ACC112 (cell line): ENCODE results near the gene SOX12.

Source experiments
- H2AFZ ChIP-seq: fragments of 200-600 bp; sonication (generic); one replicate; pipeline ENCODE4 v1.6.0; 2017; ENCODE audit warnings: antibody characterized with exemption, low read length; ENCODE audit not compliant: unreplicated experiment
- H3K27ac ChIP-seq: fragments of 200-600 bp; sonication (generic); 2 replicates; pipeline ENCODE4 v1.5.1; 2014; ENCODE audit warnings: low read depth, mild to moderate bottlenecking, antibody characterized with exemption, low read length, moderate library complexity
- H3K27me3 ChIP-seq: fragments of 200-600 bp; sonication (generic); 2 replicates; pipeline ENCODE4 v1.6.1; 2014; ENCODE audit warnings: mild to moderate bottlenecking, antibody characterized with exemption, low read length, moderate library complexity, mixed read lengths; ENCODE audit not compliant: insufficient read depth
- H3K36me3 ChIP-seq: fragments of 200-600 bp; sonication (generic); 2 replicates; pipeline ENCODE4 v1.6.1; 2016; ENCODE audit warnings: mild to moderate bottlenecking, antibody characterized with exemption, low read length, moderate library complexity, mixed read lengths; ENCODE audit not compliant: insufficient read depth
- H3K4me1 ChIP-seq: fragments of 200-600 bp; sonication (generic); one replicate; pipeline ENCODE4 v1.6.1; 2016; ENCODE audit warnings: low read length, mixed read lengths; ENCODE audit not compliant: insufficient read depth, unreplicated experiment, control insufficient read depth
- H3K4me3 ChIP-seq: fragments of 200-600 bp; sonication (generic); 2 replicates; pipeline ENCODE4 v1.5.1; 2014; ENCODE audit warnings: mild to moderate bottlenecking, low read depth, low read length
- H3K79me2 ChIP-seq: fragments of 200-600 bp; sonication (generic); one replicate; pipeline ENCODE4 v1.6.0; 2016; ENCODE audit warnings: low read length; ENCODE audit not compliant: control insufficient read depth, unreplicated experiment, insufficient read depth

Gene SOX12

DNA sequence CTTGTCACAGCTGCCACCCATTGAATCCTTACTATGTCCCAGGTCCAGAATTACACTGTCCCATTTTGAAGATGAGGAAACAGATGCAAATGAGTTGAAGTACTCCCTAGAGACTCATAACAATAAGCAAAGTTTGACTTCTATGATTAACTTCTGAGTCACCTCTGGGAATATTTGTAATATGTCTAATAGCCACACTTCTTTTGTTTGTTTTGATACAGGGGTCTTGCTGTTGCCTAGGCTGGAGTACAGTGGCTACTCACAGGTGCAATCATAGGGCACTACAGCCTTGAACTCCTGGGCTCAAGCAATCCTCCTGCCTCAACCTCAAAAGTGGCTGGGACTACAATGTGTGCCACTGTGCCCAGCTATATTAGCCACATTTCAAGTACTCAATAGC, 11.4 kb upstream of the SOX12 start:
- Histone ChIP-seq H3K27me3 (no peaks in the 10 kb centered on the region), H3K27ac (no peak overlapping the region; the same call in 1 of the 2 replicates), H2AFZ (no peak overlapping the region), H3K4me1 (peaks cover 19% of the 10 kb centered on the region), H3K79me2 (no peaks in the 10 kb centered on the region), H3K36me3 (no peaks in the 10 kb centered on the region), H3K4me3 (no peak overlapping the region)

DNA sequence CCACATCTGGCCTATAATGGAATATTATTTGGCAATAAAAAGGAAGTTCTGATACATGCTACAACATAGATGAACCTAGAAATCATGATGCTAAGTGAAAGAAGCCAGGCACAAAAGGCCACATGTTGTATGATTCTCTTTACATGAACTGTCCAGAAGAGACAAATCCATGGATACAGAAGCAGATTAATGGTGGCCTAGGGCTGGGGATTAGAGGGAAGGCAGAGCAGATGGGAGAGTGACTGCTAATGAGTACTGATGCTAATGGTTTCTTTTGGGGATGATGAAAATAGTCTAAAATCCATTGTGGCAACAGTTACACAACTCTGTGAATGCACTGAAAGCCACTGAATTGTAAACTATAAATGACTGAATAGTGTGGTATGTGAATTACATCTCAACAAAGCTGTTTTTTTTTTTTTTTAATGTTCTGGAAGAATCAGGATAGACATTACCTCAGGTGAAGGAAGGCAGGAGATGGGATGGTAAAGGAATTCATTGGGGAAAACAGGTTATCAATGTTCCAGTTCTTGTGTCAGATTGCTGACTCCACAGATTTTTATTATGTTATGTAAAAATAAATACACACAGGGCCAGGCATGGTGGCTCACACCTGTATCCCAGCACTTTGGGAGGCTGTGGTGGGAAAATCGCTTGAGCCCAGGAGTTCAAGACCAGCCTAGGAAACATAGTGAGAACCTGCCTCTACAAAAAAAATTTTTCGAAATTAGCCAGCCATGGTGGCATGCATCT, 8.9 kb upstream of the SOX12 start:
- no peak overlapping the region for H3K4me3 ChIP-seq
- no peaks in the 10 kb centered on the region for H3K79me2 ChIP-seq
- no peak overlapping the region for H3K27ac ChIP-seq
- no peak overlapping the region for H2AFZ ChIP-seq
- no peaks in the 10 kb centered on the region for H3K27me3 ChIP-seq
- no peaks in the 10 kb centered on the region for H3K36me3 ChIP-seq
- peaks cover 11% of the 10 kb centered on the region for H3K4me1 ChIP-seq

DNA sequence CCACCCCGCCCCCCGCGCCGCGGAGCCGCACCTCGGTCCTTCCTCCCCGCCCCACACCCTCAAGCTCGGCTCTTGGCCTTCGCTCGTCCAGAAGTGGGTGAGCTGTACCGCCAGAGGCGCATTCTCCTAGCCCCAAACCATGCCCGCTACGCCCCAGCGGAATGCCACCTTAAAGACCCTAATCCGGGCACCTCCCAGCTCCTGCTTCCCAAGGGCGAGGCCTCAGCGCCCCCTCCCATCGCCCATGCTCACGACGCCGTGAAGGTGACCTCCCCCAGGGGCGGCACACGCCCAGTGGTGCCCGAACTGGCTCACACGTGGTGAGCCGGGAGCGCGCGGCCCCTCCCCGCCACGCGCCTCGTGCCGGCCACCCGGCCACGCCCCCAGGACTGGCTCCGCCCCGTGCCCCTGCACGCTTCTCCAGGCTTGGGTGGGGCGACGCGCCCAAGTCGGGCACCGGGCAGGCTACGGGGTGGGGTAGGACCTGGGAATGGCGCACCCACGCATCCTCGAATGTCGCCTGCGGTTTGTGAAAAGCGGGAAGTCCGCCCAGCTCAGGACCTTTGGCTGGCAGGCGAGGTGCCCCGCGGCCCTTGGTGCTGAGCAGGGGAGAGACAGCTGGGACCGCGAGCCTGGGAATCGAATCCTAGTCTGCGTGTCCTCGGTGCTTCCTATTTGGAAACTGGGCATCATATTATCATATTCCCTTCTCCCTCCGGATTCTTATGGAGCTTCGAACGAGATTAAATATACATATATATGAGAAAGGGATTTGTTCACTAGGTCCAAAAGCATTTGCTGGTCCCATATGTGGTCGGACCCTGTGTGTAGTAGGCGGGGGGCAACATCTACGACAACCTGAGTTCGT, 941 bp upstream of the SOX12 start:
- Histone ChIP-seq H3K4me1 (peaks cover 18% of the 10 kb centered on the region), H3K27ac (peak overlapping the region; percentile 78), H3K36me3 (no peaks in the 10 kb centered on the region), H3K79me2 (peaks cover 15% of the 10 kb centered on the region), H3K27me3 (no peaks in the 10 kb centered on the region), H2AFZ (peak overlapping the region; percentile 48), H3K4me3 (peak overlapping the region; percentile 88)

DNA sequence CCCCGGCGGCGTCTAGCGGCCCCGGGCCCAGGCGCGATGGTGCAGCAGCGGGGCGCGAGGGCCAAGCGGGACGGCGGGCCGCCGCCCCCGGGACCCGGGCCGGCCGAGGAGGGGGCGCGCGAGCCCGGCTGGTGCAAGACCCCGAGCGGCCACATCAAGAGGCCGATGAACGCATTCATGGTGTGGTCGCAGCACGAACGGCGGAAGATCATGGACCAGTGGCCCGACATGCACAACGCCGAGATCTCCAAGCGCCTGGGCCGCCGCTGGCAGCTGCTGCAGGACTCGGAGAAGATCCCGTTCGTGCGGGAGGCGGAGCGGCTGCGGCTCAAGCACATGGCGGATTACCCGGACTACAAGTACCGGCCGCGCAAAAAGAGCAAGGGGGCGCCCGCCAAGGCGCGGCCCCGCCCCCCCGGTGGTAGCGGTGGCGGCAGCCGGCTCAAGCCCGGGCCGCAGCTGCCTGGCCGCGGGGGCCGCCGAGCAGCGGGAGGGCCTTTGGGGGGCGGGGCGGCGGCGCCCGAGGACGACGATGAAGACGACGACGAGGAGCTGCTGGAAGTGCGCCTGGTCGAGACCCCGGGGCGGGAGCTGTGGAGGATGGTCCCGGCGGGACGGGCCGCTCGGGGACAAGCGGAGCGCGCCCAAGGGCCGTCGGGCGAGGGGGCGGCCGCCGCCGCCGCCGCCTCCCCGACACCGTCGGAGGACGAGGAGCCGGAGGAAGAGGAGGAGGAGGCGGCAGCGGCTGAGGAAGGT, 715 bp downstream of the SOX12 start:
- Histone ChIP-seq H2AFZ (peak overlapping the region; percentile 81), H3K27me3 (no peaks in the 10 kb centered on the region), H3K4me3 (peak overlapping the region; percentile 88), H3K27ac (peak overlapping the region; percentile 73), H3K36me3 (no peaks in the 10 kb centered on the region), H3K4me1 (peaks cover 29% of the 10 kb centered on the region), H3K79me2 (peaks cover 15% of the 10 kb centered on the region)

DNA sequence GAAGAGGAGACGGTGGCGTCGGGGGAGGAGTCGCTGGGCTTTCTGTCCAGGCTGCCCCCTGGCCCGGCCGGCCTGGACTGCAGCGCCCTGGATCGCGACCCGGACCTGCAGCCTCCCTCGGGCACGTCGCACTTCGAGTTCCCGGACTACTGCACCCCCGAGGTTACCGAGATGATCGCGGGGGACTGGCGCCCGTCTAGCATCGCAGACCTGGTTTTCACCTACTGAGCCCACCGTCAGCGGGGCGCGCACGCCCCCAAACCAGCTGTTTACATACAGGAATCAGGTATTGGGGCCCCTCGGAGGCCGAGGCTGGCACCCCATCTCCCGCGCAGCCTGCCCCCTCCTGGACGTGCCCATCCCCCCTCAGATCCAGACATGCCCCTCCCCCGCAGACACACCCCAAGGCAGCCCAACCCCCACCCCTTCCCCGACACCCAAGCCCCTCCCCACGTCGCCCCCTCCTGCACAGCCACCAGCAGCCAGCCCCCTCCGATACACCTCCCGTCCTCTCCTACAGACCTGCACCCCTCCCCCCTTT, 1.4 kb downstream of the SOX12 start:
- H3K4me1 ChIP-seq: peaks cover 29% of the 10 kb centered on the region
- peaks cover 15% of the 10 kb centered on the region for H3K79me2 ChIP-seq
- no peaks in the 10 kb centered on the region for H3K36me3 ChIP-seq
- peak overlapping the region; percentile 88 for H3K4me3 ChIP-seq
- peak overlapping the region; percentile 73; the same call in 1 of the 2 replicates for H3K27ac ChIP-seq
- H3K27me3 ChIP-seq: no peaks in the 10 kb centered on the region
- H2AFZ ChIP-seq: peak overlapping the region; percentile 60

DNA sequence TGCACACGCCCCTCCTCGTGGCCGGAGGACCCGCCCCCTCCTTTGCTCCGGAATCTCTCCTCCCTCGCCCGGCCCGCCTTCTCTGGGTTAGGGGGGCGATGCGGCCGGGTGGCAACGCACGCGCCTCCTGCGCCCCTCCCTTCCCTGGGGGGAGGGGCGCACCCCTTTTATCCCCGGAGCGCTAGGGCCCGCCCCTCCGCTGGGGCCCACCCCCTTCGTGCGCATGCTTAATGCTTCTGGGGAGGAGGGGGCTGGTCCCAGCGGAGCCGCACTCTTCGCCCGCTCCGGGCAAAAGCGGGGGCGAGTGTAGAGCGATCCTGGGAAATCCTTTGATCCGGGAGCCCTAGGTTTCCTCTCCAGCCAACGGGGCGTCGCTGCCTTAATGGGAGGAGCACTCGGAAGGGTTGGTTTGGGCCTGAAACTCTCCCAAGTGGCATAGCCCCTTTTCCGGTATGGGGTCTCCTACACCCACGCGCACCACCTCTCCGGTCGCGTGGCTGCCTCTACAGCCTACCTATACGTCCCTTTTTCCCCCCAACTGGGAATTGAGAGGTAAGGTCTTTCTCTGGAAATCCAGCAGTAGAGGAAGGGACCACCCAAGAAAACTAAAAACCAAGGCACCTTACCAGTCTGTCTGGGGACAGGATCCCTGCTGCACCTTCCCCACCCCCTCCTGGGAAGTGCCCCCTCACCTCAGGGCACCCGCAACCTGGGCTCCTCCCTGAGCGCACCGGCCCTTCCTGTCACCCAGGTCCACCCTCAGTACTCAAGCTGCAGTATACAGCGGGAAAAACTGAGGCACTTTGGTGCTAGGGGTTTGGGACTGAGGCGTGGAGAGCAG, 2.1 kb downstream of the SOX12 start:
- H3K4me3 ChIP-seq: peak overlapping the region; percentile 88
- H3K27me3 ChIP-seq: no peaks in the 10 kb centered on the region
- H3K36me3 ChIP-seq: no peaks in the 10 kb centered on the region
- no peak overlapping the region for H2AFZ ChIP-seq
- peak overlapping the region; percentile 46 for H3K27ac ChIP-seq
- H3K4me1 ChIP-seq: peaks cover 29% of the 10 kb centered on the region
- peaks cover 15% of the 10 kb centered on the region for H3K79me2 ChIP-seq

DNA sequence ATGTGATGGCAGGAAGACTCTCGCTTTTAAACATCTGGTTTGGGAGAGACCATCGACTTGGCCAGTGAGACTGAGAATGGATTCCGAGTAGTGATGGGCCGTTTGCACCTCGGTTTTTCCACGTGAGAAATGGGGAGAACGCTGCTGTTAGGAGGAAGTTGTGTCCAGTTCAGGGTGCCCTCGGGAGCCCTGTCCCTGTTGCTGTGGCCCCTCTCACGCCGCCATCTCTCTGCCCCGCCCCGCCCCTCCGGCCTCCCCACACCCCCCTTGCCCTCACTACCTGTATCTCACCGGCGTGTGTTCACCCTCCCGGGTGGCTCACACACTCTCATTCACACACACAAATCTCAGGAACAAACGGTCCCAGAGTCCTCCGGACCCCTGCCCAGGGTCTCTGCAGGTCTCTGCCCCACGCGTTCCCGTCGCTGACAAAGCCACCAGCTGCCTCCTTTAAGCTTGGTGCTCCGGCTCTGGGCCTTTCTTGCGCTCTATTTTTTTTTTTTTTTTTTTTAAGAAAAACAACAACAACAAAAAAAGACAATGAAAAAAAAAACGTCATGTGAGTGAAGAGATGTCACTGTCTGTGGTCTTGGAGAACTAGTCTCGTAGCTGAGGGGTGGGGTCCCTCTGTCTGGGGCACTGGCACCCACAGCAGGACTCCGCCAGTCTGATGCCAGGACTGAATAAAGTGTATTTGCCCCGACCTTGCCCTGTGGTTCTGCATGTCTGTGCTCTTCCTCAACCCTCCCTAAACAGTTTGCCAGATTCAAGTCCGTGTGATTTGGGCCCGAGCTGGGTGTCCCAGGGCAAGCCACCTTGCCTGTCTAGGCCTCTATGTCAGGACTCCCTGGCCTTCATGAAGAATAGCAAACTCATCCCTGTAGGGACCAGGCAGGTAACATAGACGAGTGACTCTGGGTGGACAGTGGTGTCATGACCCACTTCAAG, 2.9 kb downstream of the SOX12 start:
- H3K79me2 ChIP-seq: peaks cover 15% of the 10 kb centered on the region
- H3K4me1 ChIP-seq: peaks cover 27% of the 10 kb centered on the region
- H3K4me3 ChIP-seq: peak overlapping the region; percentile 88
- no peaks in the 10 kb centered on the region for H3K27me3 ChIP-seq
- no peaks in the 10 kb centered on the region for H3K36me3 ChIP-seq
- H3K27ac ChIP-seq: peak overlapping the region; percentile 46; the same call in 1 of the 2 replicates
- H2AFZ ChIP-seq: no peak overlapping the region

DNA sequence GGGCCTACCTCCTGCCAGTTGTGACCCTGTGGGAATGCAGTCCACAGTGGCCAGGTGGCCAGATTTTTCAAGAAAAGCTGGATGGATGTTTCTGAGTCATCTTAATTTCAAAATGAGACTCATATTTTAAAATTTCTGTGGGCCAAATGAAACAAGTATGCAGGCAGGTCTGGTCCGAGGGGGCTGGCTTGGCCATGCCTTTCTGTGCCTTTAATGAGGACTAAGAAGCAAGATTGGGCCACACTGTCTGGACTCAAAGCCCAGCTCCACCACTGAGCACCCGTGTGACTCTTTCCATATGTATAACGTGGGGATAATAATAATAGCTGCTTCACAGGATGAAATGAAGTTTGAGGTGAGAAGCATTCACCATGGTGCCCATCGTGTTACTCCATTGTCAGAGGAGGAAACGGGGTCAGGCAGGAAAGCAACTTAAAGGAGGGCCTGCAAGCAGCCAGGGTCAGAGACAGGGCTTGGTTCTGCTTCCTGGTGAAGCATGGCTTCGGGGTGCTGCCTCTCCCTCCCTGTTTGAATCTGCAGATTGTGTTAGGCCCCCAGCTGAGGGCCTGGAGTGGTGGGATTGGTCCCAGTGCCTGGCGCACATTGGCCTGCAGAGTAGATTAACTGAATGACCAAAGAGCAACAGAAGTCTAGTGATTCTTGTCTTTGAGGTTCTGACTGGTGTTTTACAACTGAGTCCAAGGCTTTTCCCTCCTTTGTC, 3.8 kb downstream of the SOX12 start:
- Histone ChIP-seq H2AFZ (no peak overlapping the region), H3K4me1 (peaks cover 23% of the 10 kb centered on the region), H3K4me3 (no peak overlapping the region), H3K36me3 (no peaks in the 10 kb centered on the region), H3K27me3 (no peaks in the 10 kb centered on the region), H3K27ac (no peak overlapping the region), H3K79me2 (peaks cover 15% of the 10 kb centered on the region)

DNA sequence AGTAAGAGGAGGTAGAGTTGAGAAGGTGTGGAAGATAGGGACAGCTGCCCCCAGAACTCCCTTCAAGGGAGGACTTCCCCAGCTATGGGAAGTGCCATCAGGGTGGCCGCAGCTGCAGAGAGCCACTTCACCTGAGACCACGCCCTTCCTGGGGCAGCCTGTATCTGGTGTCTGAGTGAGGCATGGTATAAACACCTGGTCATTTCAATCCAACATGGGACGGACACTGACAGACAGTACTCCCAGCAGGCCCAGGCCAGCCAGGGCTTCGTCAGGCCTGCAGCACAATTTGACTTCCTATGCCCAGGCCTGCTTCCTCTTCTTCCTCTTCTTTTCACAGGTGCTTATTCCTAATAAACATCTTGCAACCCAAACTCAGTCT, 4.5 kb downstream of the SOX12 start:
- Histone ChIP-seq H3K27me3 (no peaks in the 10 kb centered on the region), H3K36me3 (no peaks in the 10 kb centered on the region), H3K4me3 (no peak overlapping the region), H3K27ac (no peak overlapping the region), H3K79me2 (peaks cover 15% of the 10 kb centered on the region), H2AFZ (no peak overlapping the region), H3K4me1 (peaks cover 23% of the 10 kb centered on the region)
